ENCODE results near the gene GNG2. TPM values are rescaled to one million over a fixed set of nuclear protein-coding genes. Genes with fewer than 3 reads are reported as not detected.

Gene GNG2
- total RNA-seq, 2 donors from 2014 or later, result 5.9 to 6.3 TPM

DNA sequence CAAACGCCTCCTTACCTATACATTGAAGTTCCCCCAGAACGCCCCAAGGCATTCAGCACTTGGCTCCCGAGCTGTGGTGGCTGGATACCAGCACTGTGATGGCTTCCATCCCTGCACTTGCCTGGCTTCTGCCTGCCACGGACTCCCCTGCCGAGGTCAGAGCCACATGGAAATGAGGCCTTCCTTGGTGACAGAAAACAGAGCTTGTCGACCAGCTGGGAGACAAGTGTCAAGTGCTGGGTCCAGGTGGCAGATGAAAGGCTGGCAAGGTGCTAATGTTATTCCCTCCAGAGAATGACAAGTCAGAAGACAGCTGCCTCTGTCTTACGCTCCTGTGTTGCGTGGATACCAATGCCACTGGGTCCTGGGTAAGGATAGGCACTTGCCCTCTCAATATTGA, 26.2 kb upstream of the GNG2 start:
- H3K4me1 ChIP-seq, result no peaks in the 10 kb centered on the region
- no peak overlapping the region for H3K27ac ChIP-seq
- peaks cover 0 to 9% of the 10 kb centered on the region in 2 donors for H3K9me3 ChIP-seq
- no peaks in the 10 kb centered on the region for H3K27me3 ChIP-seq
- no peak overlapping the region for H3K4me3 ChIP-seq
- no peaks in the 10 kb centered on the region for H3K36me3 ChIP-seq
- no peak for DNase-seq (ENCODE audit: low spot score)
- TF ChIP-seq, protein P1, sequence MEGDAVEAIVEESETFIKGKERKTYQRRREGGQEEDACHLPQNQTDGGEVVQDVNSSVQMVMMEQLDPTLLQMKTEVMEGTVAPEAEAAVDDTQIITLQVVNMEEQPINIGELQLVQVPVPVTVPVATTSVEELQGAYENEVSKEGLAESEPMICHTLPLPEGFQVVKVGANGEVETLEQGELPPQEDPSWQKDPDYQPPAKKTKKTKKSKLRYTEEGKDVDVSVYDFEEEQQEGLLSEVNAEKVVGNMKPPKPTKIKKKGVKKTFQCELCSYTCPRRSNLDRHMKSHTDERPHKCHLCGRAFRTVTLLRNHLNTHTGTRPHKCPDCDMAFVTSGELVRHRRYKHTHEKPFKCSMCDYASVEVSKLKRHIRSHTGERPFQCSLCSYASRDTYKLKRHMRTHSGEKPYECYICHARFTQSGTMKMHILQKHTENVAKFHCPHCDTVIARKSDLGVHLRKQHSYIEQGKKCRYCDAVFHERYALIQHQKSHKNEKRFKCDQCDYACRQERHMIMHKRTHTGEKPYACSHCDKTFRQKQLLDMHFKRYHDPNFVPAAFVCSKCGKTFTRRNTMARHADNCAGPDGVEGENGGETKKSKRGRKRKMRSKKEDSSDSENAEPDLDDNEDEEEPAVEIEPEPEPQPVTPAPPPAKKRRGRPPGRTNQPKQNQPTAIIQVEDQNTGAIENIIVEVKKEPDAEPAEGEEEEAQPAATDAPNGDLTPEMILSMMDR (IDR thresholded peaks at IDR 0.05), result no peak

- Histone ChIP-seq H3K27me3 (no peaks in the 10 kb centered on the region), H3K4me1 (no peaks in the 10 kb centered on the region), H3K36me3 (no peaks in the 10 kb centered on the region), H3K4me3 (no peak overlapping the region), H3K9me3 (peaks cover 0 to 9% of the 10 kb centered on the region in 2 donors), H3K27ac (no peak overlapping the region)
- TF ChIP-seq, protein P1 (IDR thresholded peaks at IDR 0.05), result no peak
- DNase-seq (ENCODE audit: low spot score), result no peak
Observed at GRCh38 chr14:51836417-51836816, 24.0 kb upstream of the GNG2 start.

DNA sequence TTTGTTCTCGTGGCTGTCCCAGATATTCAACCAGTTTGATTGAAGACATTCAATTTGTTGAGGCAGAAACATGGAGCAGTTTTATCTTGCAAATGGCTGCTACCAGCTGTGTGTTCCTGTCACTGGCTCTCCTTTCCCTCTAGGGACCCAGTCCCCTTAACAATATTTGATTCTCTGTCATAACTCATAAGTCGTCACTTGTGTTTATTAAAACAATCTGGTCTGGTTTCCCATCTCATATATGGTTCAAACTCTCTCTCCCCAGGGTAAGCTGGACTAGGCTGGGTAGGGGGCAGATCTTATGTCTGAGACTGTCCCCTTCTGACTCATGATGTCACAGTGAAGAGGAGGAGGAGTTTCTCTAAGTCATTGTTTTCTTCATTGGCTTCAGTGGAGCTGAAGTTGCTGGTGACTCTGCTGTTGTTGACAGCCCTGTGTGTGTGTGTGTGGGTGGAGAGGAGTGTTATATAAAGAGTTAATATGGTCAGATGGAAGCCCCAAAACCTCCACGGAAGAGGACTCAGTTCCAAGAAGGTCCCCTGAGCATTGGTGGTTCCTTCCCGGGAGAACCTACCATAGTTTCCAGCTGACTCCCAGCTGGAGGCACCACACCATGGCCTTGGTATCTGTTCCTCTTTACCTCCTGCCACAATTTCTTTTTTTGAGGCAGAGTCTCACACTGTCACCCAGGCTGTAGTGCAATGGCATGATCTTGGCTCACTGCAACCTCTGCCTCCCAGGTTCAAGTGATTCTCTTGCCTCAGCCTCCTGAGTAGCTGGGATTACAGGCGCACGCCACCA, 16.1 kb upstream of the GNG2 start:
- H3K4me1 ChIP-seq, result peaks cover 0 to 10% of the 10 kb centered on the region in 2 donors
- H3K9me3 ChIP-seq, result peaks cover 0 to 4% of the 10 kb centered on the region in 2 donors
- TF ChIP-seq, protein P1 (IDR thresholded peaks at IDR 0.05), result no peak
- H3K36me3 ChIP-seq, result no peaks in the 10 kb centered on the region
- no peaks in the 10 kb centered on the region for H3K27me3 ChIP-seq
- no peak for DNase-seq (ENCODE audit: low spot score)
- no peak overlapping the region for H3K4me3 ChIP-seq
- no peak overlapping the region for H3K27ac ChIP-seq

- Histone ChIP-seq H3K4me3 (no peak overlapping the region), H3K9me3 (peaks cover 0 to 4% of the 10 kb centered on the region in 2 donors), H3K27me3 (no peaks in the 10 kb centered on the region), H3K4me1 (peaks cover 0 to 10% of the 10 kb centered on the region in 2 donors), H3K27ac (no peak overlapping the region), H3K36me3 (no peaks in the 10 kb centered on the region)
- DNase-seq (ENCODE audit: low spot score), result no peak
- TF ChIP-seq, protein P1 (IDR thresholded peaks at IDR 0.05), result no peak
Observed at GRCh38 chr14:51845811-51846210, 14.6 kb upstream of the GNG2 start.

DNA sequence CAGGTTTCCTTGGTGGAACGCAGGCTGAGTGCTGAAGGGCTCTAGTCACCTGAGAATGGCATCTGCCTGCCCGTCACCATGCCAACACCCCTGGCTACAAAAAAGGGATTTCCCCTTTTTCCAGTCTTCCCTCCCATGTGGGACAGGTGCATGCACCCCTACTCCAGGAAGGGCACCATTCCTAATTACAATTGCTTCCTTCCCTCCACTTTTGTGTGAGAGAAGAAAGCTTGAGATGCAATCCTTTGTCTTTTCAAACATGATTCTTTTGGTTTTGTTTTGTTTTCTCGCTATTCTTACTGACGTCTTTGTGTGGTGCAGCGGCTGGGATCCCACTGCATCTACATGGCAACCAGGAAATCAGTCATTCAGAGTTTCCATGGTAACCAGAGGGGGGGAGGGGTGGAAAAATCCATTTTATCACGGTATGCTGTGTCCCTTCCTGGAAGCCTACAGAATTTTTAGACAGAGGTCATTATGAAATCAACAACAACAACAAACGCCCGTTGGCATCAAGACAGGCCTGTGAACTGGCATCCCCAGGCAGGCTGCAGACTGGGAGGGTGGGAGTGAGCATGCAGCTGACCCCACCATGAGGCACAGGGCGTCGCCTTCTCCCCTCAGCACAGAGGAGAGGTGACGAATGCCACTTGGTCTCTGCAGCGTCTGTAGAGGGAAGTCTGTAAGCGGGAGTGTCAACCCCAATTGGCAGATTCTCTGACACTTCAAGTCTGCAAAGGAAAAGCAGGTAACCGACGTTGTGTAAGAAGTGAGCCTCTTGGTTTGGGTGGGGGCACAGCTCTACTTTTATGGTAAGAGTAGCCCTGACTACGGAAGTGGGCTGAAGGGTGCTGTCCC, 13.6 kb upstream of the GNG2 start:
- H3K27ac ChIP-seq, result peak overlapping the region in 1 of 2 donors; percentile 29
- H3K9me3 ChIP-seq, result peaks cover 0 to 4% of the 10 kb centered on the region in 2 donors
- no peaks in the 10 kb centered on the region for H3K27me3 ChIP-seq
- no peaks in the 10 kb centered on the region for H3K36me3 ChIP-seq
- no peak for DNase-seq (ENCODE audit: low spot score)
- TF ChIP-seq, protein P1 (IDR thresholded peaks at IDR 0.05), result no peak
- peak overlapping the region in 1 of 2 donors; percentile 17 for H3K4me3 ChIP-seq
- H3K4me1 ChIP-seq, result peaks cover 0 to 10% of the 10 kb centered on the region in 2 donors

All from right atrium auricular region (tissue), 2 donors.